ENCODE results near the gene UPF3A.

Gene UPF3A

GRCh38 chr13:114236227-114236626 lies 45.2 kb upstream of the UPF3A start:
- peaks cover 8% of the 10 kb centered on the region for H3K9me3 ChIP-seq (ENCODE audit: severe bottlenecking)
- DNase-seq, result no peak
- no peaks in the 10 kb centered on the region for H3K27me3 ChIP-seq (ENCODE audit: insufficient read depth, low read depth, severe bottlenecking)
- peaks cover 48% of the 10 kb centered on the region for H3K36me3 ChIP-seq
- TF ChIP-seq CTCF (IDR thresholded peaks at IDR 0.05; ENCODE audit: low read depth, low read length), result no peak
- no peak overlapping the region for H3K27ac ChIP-seq
- peak overlapping the region; percentile 95 for H3K4me3 ChIP-seq (ENCODE audit: low read depth, low read length)

GRCh38 chr13:114237415-114238112 lies 43.8 kb upstream of the UPF3A start:
- Histone ChIP-seq H3K27ac (no peak overlapping the region), H3K36me3 (peaks cover 61% of the 10 kb centered on the region), H3K27me3 (ENCODE audit: insufficient read depth, low read depth, severe bottlenecking) (no peaks in the 10 kb centered on the region), H3K4me3 (ENCODE audit: low read depth, low read length) (no peak overlapping the region), H3K9me3 (ENCODE audit: severe bottlenecking) (peaks cover 8% of the 10 kb centered on the region)
- no peak for DNase-seq
- TF ChIP-seq CTCF (IDR thresholded peaks at IDR 0.05; ENCODE audit: low read depth, low read length), result no peak

- TF ChIP-seq CTCF (IDR thresholded peaks at IDR 0.05; ENCODE audit: low read depth, low read length), result no peak
- H3K36me3 ChIP-seq, result peaks cover 94% of the 10 kb centered on the region
- no peak overlapping the region for H3K27ac ChIP-seq
Observed at GRCh38 chr13:114241918-114242317, 39.5 kb upstream of the UPF3A start.

GRCh38 chr13:114243971-114244370 lies 37.4 kb upstream of the UPF3A start:
- H3K36me3 ChIP-seq, result peaks cover 100% of the 10 kb centered on the region
- DNase-seq, result no peak
- no peak overlapping the region for H3K27ac ChIP-seq
- H3K9me3 ChIP-seq (ENCODE audit: severe bottlenecking), result no peaks in the 10 kb centered on the region
- no peak for TF ChIP-seq CTCF (IDR thresholded peaks at IDR 0.05; ENCODE audit: low read depth, low read length)
- H3K27me3 ChIP-seq (ENCODE audit: insufficient read depth, low read depth, severe bottlenecking), result no peaks in the 10 kb centered on the region
- H3K4me3 ChIP-seq (ENCODE audit: low read depth, low read length), result no peak overlapping the region

More at GRCh38 chr13:114241918-114242317, 39.5 kb upstream of the UPF3A start:
- no peaks in the 10 kb centered on the region for H3K27me3 ChIP-seq (ENCODE audit: insufficient read depth, low read depth, severe bottlenecking)
- DNase-seq, result no peak
- H3K9me3 ChIP-seq (ENCODE audit: severe bottlenecking), result no peaks in the 10 kb centered on the region
- no peak overlapping the region for H3K4me3 ChIP-seq (ENCODE audit: low read depth, low read length)

- Histone ChIP-seq H3K27me3 (ENCODE audit: insufficient read depth, low read depth, severe bottlenecking) (no peaks in the 10 kb centered on the region), H3K36me3 (peaks cover 98% of the 10 kb centered on the region), H3K27ac (no peak overlapping the region), H3K4me3 (ENCODE audit: low read depth, low read length) (no peak overlapping the region), H3K9me3 (ENCODE audit: severe bottlenecking) (no peaks in the 10 kb centered on the region)
- TF ChIP-seq CTCF (IDR thresholded peaks at IDR 0.05; ENCODE audit: low read depth, low read length), result peak; percentile 21; the same call in 1 of the 2 replicates
- DNase-seq, result no peak
Observed at GRCh38 chr13:114244637-114245036, 36.8 kb upstream of the UPF3A start.

- H3K27ac ChIP-seq, result no peak overlapping the region
- TF ChIP-seq CTCF (IDR thresholded peaks at IDR 0.05; ENCODE audit: low read depth, low read length), result no peak
- H3K36me3 ChIP-seq, result peaks cover 93% of the 10 kb centered on the region
- no peaks in the 10 kb centered on the region for H3K9me3 ChIP-seq (ENCODE audit: severe bottlenecking)
- H3K27me3 ChIP-seq (ENCODE audit: insufficient read depth, low read depth, severe bottlenecking), result no peaks in the 10 kb centered on the region
- no peak for DNase-seq
- H3K4me3 ChIP-seq (ENCODE audit: low read depth, low read length), result no peak overlapping the region
Observed at GRCh38 chr13:114248011-114248410, 33.4 kb upstream of the UPF3A start.

Data from WERI-Rb-1 (cell line).